ENCODE results near the gene KCNS3.

- TF ChIP-seq CTCF (IDR thresholded peaks at IDR 0.05) (no peak), TAF1 (IDR thresholded peaks at IDR 0.05; ENCODE audit: borderline replicate concordance, low read depth, low read length) (no peak), MAX (IDR thresholded peaks at IDR 0.05; ENCODE audit: low read depth) (no peak), POLR2AphosphoS5 (IDR thresholded peaks at IDR 0.05; ENCODE audit: low read depth, low read length) (no peak), MEF2A (IDR thresholded peaks at IDR 0.05; ENCODE audit: borderline replicate concordance, low read depth) (no peak), REST (IDR thresholded peaks at IDR 0.05; ENCODE audit: low read depth, low read length) (no peak), TCF12 (IDR thresholded peaks at IDR 0.05) (no peak), EZH2phosphoT487 (IDR thresholded peaks at IDR 0.05; ENCODE audit: borderline replicate concordance, low read depth) (no peak), SIN3A (IDR thresholded peaks at IDR 0.05; ENCODE audit: borderline replicate concordance, low read depth, low read length) (no peak), EP300 (IDR thresholded peaks at IDR 0.05; ENCODE audit: borderline replicate concordance in 1 of 2, low read depth in 1 of 2, low read length in 1 of 2) (no peak), RFX5 (IDR thresholded peaks at IDR 0.05; ENCODE audit: low read length) (no peak), MXI1 (IDR thresholded peaks at IDR 0.05; ENCODE audit: low read depth, low read length) (no peak), FOXJ3 (CRISPR knock-in tag; IDR thresholded peaks at IDR 0.05) (no peak)
These were observed 31.2 kb upstream of the KCNS3 start for GRCh38 chr2:17847236-17847635.
